Measurements from ENCODE around the gene LRRFIP1. TPM values are rescaled to one million over a fixed set of nuclear protein-coding genes. Genes with fewer than 3 reads are reported as not detected.

LRRFIP1 gene
- polyA plus RNA-seq, 1 donor from 2014 or later: 96.3 TPM

DNA sequence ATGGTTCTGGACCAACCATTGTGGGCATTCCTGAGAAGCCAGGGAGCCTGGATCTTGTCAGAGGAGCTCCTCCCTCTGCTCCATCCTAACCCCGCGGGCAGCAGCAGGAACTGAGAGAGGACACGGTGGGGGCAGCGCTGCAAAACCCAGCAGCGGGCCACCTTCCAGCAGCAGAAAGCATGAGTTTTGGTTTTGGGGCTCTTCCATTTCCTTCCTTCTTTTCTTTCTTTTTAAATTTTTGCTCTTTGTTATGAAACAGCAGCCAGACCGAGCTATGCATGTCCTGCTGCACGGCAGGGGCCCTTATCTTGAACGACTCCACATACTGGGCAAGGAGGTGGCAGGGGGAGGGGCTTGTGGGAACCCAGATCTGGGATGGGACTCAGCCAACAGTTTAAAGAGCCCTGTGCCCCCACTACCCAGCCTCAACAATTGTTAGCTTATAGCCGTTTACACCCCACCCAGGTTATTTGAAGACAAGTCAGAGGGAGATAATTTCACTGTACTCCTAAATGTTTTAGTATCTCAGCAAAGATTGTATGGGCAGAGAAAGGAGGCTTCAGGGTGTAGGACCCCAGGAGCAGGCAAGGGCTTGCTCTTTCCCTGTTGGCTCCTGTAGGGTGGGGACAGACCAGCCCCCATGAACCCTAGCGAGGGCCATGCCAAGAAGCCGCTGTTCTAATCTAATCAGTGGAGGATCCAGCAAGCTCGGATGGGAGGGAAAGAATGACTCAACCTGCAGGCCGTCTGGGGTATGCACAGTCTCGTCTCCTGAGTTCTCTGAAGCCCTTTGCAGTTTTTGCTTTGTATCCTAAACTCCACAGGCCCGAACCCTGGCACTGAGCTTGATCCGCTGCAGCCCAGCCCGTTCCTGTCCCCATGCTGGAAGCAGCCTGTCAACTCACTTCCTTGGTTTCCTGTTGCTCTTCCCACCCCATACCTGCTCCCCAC, 75.3 kb downstream of the LRRFIP1 start:
- H4K20me1 ChIP-seq (ENCODE audit: insufficient read depth): no peaks in the 10 kb centered on the region
- no peaks in the 10 kb centered on the region for H3K9me2 ChIP-seq (ENCODE audit: insufficient read depth, low read length)
- no peaks in the 10 kb centered on the region for H3K36me3 ChIP-seq (ENCODE audit: insufficient read depth, low read length)
- no peak overlapping the region for H3K4me2 ChIP-seq (ENCODE audit: low read length)
- no peak overlapping the region for H3K27ac ChIP-seq (ENCODE audit: low read length)
- TF ChIP-seq RAD21 (conservative IDR thresholded peaks at IDR 0.05): no peak
- TF ChIP-seq, protein P1, sequence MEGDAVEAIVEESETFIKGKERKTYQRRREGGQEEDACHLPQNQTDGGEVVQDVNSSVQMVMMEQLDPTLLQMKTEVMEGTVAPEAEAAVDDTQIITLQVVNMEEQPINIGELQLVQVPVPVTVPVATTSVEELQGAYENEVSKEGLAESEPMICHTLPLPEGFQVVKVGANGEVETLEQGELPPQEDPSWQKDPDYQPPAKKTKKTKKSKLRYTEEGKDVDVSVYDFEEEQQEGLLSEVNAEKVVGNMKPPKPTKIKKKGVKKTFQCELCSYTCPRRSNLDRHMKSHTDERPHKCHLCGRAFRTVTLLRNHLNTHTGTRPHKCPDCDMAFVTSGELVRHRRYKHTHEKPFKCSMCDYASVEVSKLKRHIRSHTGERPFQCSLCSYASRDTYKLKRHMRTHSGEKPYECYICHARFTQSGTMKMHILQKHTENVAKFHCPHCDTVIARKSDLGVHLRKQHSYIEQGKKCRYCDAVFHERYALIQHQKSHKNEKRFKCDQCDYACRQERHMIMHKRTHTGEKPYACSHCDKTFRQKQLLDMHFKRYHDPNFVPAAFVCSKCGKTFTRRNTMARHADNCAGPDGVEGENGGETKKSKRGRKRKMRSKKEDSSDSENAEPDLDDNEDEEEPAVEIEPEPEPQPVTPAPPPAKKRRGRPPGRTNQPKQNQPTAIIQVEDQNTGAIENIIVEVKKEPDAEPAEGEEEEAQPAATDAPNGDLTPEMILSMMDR (IDR thresholded peaks at IDR 0.05; ENCODE audit: poor library complexity, severe bottlenecking): no peak
- TF ChIP-seq POLR2AphosphoS5 (IDR thresholded peaks at IDR 0.05): no peak
- no peak for TF ChIP-seq EZH2 (IDR thresholded peaks at IDR 0.05; ENCODE audit: borderline replicate concordance, insufficient read depth, low read length, poor library complexity, severe bottlenecking)
- no peak for TF ChIP-seq EP300 (conservative IDR thresholded peaks at IDR 0.05; ENCODE audit: poor library complexity, severe bottlenecking)
- TF ChIP-seq MXI1 (conservative IDR thresholded peaks at IDR 0.05; ENCODE audit: poor library complexity, severe bottlenecking): no peak
- TF ChIP-seq, protein P2, sequence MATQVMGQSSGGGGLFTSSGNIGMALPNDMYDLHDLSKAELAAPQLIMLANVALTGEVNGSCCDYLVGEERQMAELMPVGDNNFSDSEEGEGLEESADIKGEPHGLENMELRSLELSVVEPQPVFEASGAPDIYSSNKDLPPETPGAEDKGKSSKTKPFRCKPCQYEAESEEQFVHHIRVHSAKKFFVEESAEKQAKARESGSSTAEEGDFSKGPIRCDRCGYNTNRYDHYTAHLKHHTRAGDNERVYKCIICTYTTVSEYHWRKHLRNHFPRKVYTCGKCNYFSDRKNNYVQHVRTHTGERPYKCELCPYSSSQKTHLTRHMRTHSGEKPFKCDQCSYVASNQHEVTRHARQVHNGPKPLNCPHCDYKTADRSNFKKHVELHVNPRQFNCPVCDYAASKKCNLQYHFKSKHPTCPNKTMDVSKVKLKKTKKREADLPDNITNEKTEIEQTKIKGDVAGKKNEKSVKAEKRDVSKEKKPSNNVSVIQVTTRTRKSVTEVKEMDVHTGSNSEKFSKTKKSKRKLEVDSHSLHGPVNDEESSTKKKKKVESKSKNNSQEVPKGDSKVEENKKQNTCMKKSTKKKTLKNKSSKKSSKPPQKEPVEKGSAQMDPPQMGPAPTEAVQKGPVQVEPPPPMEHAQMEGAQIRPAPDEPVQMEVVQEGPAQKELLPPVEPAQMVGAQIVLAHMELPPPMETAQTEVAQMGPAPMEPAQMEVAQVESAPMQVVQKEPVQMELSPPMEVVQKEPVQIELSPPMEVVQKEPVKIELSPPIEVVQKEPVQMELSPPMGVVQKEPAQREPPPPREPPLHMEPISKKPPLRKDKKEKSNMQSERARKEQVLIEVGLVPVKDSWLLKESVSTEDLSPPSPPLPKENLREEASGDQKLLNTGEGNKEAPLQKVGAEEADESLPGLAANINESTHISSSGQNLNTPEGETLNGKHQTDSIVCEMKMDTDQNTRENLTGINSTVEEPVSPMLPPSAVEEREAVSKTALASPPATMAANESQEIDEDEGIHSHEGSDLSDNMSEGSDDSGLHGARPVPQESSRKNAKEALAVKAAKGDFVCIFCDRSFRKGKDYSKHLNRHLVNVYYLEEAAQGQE (IDR thresholded peaks at IDR 0.05; ENCODE audit: borderline replicate concordance): no peak
- no peak for TF ChIP-seq TAF1 (IDR thresholded peaks at IDR 0.05; ENCODE audit: low read depth)
- no peaks in the 10 kb centered on the region for H3K27me3 ChIP-seq (ENCODE audit: insufficient read depth, low read depth, low read length)
- no peak overlapping the region for H2AFZ ChIP-seq (ENCODE audit: low read depth, low read length)
- H3F3A ChIP-seq (ENCODE audit: insufficient read depth, low read length, poor library complexity, severe bottlenecking): no peaks in the 10 kb centered on the region
- H3K4me3 ChIP-seq (ENCODE audit: low read length): no peak overlapping the region
- H3K9ac ChIP-seq (ENCODE audit: low read length): no peak overlapping the region
- H3K79me2 ChIP-seq (replicated peaks; ENCODE audit: insufficient read depth, low read length): no peaks in the 10 kb centered on the region
- no peaks in the 10 kb centered on the region for H3K9me3 ChIP-seq (ENCODE audit: low read length)

GRCh38 chr2:237704501-237705434, 77.4 kb downstream of the LRRFIP1 start:
- Histone ChIP-seq H3K4me2 (ENCODE audit: low read length) (no peak overlapping the region), H2AFZ (ENCODE audit: low read depth, low read length) (no peak overlapping the region), H3K9ac (ENCODE audit: low read length) (no peak overlapping the region), H3K9me3 (ENCODE audit: low read length) (no peaks in the 10 kb centered on the region), H3K79me2 (replicated peaks; ENCODE audit: insufficient read depth, low read length) (no peaks in the 10 kb centered on the region), H3K36me3 (ENCODE audit: insufficient read depth, low read length) (no peaks in the 10 kb centered on the region), H3K27me3 (ENCODE audit: insufficient read depth, low read depth, low read length) (no peaks in the 10 kb centered on the region), H4K20me1 (ENCODE audit: insufficient read depth) (no peaks in the 10 kb centered on the region), H3K9me2 (ENCODE audit: insufficient read depth, low read length) (no peaks in the 10 kb centered on the region), H3K4me3 (ENCODE audit: low read length) (no peak overlapping the region), H3F3A (ENCODE audit: insufficient read depth, low read length, poor library complexity, severe bottlenecking) (no peaks in the 10 kb centered on the region), H3K27ac (ENCODE audit: low read length) (no peak overlapping the region)
- TF ChIP-seq EZH2 (IDR thresholded peaks at IDR 0.05; ENCODE audit: borderline replicate concordance, insufficient read depth, low read length, poor library complexity, severe bottlenecking) (no peak), RAD21 (conservative IDR thresholded peaks at IDR 0.05) (no peak), TAF1 (IDR thresholded peaks at IDR 0.05; ENCODE audit: low read depth) (no peak), EP300 (conservative IDR thresholded peaks at IDR 0.05; ENCODE audit: poor library complexity, severe bottlenecking) (no peak), POLR2AphosphoS5 (IDR thresholded peaks at IDR 0.05) (no peak), MXI1 (conservative IDR thresholded peaks at IDR 0.05; ENCODE audit: poor library complexity, severe bottlenecking) (no peak), SMC3 (conservative IDR thresholded peaks at IDR 0.05; ENCODE audit: poor library complexity) (no peak)
- TF ChIP-seq, protein P2 (IDR thresholded peaks at IDR 0.05; ENCODE audit: borderline replicate concordance): no peak
- TF ChIP-seq, protein P1 (IDR thresholded peaks at IDR 0.05; ENCODE audit: poor library complexity, severe bottlenecking): no peak
